Middle frontal gyrus (tissue), 1 donor: ENCODE measurements around the gene UMAD1.

Source experiments
- DNase-seq: peaks from one replicate; pipeline ENCODE4 v3.0.0-alpha.2; 2015; ENCODE audit warnings: low spot score; ENCODE audit errors: extremely low spot score

Gene UMAD1

DNA sequence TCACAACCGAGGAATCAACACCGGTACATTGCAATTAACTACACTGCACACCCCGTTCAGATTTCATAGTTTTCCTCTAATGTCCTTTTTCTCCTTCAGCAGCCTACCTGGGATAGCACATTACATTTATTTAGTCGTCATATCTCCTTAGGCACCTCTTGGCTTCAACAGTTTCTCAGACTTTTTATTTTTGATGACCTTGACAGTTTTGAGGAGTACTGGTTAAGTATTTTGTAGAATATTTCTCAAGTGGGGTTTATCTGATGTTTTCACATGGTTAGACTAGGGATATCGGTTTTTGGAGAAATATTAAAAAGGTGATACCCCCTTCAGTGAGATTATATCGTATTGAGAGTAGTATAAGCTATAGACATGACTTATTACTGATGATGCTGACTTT is 241.0 kb downstream of the UMAD1 start:
- no peak for DNase-seq

DNA sequence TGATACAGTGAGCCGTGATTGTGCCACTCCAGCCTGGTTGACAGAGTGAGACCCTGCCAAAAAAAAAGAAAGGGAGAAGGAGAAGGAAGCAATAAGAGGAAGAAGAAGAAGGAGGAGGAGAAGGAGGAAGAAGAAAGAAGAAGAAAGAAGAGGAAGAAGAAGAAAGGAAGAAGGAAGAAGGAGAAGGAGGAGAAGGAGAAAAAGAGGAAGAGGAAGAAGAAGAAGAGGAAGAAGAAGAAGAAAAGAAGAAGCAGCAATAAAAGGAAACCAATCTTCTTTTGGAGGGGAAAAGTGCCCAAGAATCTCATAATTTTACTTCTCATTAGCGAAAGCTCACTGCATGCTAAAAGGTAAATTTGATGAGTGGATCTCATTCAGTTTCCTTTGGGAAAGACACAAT is 242.3 kb downstream of the UMAD1 start:
- no peak for DNase-seq

DNA sequence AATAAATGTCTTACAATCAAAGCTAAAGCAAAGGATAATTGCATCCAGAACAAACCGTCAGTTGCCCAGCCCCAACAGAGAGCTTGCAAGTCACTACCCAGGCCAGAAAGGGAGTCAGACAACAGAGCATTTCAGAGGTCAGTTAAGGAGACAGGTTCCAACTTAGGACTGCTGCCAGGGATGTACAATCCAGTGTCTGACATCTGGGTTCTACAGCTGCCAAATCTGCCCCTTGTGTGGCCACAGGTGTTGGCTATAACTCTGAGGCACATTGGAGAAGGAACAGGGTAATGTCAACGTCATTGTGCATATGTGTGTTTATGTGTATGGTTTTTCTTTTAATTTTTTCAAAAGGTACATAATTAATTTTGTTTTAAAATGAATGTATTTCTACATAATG is 242.8 kb downstream of the UMAD1 start:
- no peak for DNase-seq

DNA sequence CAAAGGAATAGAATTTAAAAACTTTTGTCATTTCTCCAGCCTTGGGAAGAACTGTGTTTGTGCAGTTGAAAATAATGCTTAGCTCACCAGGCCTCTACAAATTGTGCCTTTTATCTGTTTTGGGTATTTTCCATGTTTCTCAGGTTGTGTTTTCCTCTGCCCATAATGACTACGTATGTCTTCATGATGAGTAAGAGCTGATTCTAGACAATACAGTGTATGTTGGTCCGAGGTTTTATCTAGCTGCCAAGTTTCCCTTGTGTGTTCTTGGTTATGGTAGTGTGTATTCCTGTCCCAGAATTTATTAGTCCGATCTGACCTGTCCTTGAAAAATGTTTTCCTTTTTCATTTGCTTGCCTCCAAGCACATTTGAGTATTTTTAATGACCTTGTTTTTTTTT is 244.3 kb downstream of the UMAD1 start:
- DNase-seq: no peak

DNA sequence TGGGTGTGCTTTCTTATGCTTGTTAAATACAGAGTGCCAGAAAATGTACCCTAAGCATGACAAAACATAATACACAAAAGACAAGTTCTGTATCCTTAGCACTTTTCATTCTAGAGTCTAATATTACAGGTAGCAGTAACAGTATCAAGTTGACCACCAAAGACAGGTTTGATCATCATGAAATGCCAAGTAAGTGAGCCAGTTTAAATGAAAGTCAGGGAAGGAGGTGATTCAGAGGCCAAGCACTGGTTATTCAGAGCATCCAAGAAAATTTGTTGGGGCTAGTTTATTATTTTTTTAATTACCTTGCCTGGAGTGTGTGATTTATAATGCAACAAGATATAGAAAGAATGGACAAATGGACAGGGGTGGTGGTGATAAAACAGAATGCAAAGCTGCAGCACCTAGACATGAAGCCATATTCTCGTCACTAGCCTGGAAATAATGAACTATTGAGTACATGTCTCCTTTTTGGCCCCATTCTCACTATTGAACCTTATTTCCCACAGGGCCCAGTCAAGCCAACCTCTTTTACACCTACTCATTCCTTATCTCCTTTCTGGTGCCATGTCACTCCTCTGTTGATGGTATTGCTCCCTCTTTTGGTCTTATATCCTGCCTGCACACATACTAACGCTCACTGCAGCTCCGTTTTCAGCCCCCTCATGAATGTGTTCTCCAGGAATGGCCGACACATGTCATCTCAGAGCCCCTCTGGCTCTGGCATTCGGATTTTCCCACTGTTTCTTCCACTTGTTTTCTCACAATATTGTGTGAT is 249.4 kb downstream of the UMAD1 start:
- DNase-seq: no peak

DNA sequence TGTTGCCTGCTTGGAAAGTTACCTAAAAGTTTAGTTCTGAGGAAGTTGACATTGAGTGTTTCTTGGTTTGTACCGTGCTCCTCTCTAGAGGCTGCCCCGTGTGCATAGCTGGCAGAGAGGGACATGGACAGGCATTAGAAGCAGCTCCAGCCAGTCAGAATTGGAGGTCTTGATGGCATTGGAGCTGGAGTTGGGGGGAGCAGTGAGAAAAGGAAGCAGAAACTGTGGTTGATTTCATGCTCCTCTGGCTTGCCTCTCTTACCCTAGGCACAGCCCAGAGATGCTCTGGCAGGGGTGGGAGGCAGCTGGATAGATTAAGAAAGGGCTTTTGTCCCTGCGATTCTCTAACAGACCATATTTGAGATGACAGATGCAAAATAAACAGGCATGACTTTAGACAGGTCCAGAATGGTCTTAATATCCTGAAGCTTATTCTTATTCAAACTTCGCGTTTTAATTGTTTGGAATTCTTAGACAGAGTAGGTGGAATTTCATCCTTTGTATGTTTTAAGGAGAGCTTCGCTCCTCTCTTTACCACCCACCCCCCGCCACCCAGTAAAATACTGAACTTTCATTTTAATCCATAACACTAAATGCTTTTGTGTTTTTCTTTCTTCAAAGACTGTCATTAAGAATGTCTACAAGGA is 254.6 kb downstream of the UMAD1 start:
- no peak for DNase-seq

DNA sequence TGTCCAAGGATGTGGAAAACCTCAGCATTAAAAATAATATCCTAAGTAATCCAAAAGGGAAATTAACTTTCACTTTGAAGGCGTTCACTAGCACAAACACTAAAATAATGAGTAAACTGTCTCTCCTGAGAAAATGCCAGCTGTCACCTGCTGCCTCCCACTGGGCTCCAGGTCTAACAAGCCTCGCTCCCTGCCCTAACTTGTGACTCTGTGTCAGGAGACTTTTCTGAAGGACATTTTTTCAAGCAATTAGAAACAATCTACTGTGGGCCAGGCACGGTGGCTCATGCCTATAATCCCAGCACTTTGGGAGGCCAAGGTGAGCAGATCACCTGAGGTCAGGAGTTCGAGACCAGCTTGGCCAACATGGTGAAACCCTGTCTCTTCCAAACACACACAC is 255.2 kb downstream of the UMAD1 start:
- no peak for DNase-seq

DNA sequence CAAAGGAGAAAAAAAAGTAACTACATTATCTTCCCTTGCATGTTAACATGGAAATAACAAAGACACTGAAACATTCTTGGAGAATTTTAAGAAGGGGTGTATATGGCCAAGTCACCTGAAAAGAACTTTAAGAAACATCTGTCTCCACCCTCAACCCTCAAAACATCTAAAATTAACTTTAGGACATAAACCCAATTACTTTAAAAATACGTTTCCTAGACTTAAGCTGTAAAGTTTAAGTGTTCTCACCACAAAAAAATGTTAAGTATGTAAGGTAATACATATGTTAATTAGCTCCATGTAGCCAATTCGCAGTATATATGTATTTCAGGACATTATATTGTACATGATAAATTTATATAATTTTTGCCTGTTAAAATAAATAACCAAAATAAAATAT is 257.0 kb downstream of the UMAD1 start:
- DNase-seq: no peak

DNA sequence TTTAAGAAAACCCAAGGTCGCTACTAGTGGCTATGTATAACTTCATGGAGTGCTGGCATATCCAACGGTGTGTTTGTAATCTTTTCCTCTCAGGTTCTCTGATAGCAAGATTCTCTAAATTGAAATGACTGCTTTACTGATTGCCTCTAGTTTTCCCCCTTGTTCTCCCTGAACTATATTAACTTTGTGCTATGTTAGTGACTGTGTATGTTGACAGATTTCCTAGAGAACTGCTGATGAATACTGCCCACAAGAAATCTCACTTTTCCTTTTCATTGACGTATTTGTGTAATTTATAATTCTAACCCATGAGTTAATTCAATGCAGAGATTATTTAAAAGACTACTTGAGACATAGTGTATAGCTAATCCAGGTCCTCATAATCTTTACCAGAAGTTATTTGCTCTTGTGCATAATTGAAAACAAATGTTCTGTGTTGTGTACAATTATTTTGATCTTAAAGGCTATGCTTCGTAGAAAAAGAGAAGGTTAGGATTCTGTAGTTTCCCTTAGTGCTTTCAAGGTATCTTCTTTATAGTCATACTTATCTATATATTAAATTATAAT is 257.5 kb downstream of the UMAD1 start:
- no peak for DNase-seq

DNA sequence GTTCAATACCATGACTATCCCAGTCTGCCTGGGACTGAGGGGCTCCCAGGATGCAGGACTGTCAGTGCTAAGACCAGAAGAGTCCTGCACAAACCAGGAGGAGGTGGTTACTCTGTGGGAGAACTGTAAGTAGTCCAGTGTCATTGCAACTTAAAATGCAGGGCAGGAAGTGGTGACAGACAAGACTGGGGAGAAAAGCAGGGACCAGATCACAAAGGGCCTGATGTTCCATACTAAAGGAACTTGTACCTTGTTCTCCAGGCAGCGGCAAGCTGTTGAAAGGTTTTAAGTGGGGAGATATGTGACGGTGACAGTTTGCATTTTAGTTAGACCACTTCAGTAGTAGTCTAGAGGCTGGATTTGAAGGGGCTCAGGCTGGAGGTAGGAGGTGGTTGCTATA is 262.3 kb downstream of the UMAD1 start:
- no peak for DNase-seq

DNA sequence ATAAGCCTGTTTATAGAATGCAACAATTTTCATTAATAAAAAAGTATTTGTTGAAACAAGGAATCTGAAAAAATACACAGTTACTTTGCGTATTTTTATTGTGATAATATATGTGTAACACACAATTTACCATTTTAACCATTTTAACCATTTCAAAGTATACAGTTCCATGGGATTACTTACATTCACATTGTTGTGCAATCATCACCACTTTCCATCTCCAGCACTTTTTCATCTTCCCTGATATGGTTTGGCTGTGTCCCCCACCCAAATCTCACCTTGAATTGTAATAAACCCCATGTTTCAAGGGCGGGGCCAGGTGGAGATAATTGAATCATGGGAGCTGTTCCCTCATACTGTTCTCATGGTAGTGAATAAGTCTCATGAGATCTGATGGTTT is 266.8 kb downstream of the UMAD1 start:
- DNase-seq: no peak

DNA sequence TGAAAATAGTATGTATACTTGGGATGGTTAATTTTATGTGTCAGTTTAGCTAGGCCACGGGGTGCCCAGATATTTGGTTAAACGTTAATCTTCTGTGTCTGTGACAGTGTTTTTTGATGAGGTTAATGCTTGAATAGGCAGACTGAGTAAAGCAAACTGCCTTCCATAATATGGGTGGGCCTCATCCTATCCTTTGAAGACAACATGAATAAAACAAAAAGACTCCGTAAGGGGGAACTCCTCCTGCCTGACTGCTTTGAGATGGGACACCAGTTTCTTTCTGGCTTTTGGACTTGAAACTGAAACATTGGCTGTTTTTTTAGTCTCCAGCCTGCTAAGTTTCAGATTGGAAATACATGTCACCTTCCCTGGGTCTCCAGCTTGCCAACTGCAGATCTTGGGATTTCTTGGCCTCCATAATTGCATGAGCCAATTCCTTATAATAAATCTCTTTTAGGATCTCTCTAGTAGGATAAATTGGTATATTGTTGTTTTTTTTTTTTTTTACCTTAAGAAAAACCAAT is 268.1 kb downstream of the UMAD1 start:
- DNase-seq: no peak

DNA sequence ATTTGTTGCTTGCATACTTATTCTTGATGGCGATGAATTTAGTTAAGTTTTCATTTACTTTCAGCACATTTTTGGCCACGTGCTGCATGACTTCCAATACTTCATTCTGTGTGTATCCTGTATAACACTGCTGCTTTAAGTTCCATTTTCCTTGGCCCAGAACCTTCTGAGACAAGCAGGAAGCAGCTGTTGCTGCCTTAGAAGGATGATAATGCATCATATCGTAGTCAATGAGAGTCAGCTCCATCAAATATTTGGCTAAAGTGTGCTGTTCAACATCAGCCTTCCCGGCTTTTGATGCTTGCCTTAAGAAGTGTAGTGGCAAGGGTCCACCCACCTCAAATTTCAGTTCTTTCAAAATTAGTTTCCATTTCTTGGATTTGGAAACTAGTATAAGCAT is 268.8 kb downstream of the UMAD1 start:
- DNase-seq: no peak

DNA sequence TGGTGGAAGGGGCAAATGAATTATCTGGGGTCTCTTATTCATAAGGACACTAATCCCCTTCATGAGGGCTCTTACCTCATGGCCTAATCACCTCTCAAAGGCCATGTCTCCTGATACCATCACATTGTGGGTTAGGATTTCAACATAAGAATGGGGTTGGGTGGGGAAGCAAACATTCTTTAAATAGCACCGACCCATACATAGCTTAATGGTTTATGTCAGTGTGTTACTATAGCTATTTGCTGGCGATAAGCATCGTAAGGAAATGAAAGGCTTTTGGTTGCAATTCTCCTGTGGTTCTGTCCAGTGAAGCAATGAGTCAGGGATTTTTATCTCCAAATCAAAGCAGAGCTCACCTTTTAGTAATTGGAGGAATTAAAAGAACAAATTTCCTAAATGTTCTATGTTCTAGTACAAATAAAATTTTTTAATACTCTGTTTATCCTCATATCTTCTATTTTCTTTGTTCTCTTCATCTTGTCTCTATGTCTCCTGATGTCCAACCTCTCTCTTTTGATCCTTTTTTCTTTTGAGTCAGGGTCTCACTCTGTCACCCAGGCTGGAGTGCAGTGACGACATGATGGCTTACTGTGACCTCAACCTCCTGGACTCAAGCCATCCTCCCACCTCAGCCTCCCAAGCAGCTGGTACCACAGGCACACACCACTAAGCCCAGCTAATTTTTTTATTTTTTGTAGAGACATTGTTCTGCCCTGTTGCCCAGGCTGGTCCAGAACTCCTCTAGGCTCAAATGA is 271.0 kb downstream of the UMAD1 start:
- DNase-seq: no peak

DNA sequence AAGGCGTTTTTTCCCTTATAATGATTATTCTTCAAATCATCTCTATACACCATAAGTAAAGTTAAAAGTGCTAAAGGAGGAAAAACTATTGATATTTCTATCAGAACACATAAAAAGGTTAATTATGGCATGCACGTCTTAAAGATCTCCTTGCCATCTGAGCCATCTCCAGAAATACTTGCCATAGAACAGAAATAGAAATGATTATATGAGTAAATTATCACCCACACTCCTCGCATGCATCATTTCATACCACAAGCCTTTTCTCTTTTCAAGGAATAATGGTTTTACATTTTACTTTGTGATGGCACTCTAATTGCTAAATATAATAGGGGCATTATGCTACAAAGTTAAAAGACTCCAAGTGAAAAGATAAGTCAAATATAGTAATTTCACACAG is 272.4 kb downstream of the UMAD1 start:
- DNase-seq: no peak

DNA sequence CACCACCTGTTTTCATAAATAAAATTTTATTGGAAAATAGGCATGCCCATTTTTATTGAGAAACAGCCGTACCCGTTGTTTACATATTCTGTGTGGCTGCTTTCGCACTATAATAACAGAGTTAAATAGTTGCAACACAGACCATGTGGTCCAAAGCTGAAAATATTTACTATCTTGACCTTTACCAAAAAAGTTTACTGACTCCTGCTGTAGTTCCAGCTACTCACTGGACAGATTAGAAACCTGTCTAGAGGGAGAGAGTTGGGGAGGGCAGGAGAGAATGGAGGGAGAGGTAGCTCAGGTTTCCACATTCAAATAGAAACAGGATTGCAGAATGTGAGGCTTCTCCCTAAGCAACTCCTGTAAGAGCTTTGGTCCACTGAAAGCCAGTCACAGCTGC is 273.0 kb downstream of the UMAD1 start:
- DNase-seq: no peak

DNA sequence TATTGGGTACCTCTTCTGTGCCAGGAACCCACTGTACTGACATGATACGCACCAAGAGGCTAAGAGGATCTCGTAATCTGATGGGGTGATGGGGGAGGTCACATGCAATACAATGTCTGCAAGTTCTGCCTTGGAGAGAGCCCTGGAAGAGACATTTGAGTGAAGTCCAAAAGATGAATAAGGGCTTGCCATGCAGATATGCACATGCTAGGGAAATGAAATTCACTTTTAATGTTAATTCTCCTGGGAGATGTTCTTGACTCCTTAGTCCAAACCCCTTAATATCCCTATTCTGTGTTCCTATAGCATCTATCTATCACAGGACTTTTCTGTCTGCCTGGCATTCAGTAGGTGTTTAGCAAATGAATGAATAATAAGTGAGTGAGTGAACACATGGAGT is 274.0 kb downstream of the UMAD1 start:
- no peak for DNase-seq

DNA sequence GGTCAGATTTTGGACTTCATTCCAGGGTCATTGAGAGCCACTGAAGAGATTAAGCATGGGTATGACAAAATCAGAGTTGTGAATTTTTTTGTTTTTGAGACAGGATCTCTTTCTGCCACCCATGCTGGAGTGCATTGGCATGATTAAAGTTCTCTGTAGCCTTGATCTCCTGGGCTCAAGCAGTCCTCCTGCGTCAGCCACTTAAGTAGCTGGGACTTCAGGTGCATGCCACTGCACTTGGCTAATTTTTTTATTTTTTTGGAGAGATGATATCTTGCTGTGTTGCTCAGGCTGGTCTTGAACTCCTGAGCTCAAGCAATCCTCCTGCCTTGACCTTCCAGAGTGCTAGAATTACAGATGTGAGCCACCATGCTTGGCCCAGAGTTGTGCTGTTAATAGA is 275.5 kb downstream of the UMAD1 start:
- DNase-seq: no peak

DNA sequence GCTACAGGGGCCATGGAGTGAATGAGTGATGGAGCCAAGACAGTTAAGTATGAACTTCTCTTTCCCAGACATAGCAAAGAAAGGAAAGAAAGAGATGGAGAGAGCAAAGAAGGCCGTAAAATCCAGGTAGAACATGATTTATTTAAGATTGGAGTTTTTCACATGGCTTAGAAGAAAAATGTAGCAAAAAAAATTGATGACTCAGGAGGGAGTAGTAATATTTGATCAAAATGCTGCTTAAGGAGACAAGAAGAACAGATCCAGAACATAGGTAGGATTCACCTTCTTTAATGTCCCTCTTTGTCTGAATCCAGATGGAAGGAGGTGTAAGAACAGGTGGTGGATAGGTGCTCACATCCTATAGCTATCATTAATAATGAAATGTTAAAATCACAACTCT is 277.0 kb downstream of the UMAD1 start:
- DNase-seq: no peak

DNA sequence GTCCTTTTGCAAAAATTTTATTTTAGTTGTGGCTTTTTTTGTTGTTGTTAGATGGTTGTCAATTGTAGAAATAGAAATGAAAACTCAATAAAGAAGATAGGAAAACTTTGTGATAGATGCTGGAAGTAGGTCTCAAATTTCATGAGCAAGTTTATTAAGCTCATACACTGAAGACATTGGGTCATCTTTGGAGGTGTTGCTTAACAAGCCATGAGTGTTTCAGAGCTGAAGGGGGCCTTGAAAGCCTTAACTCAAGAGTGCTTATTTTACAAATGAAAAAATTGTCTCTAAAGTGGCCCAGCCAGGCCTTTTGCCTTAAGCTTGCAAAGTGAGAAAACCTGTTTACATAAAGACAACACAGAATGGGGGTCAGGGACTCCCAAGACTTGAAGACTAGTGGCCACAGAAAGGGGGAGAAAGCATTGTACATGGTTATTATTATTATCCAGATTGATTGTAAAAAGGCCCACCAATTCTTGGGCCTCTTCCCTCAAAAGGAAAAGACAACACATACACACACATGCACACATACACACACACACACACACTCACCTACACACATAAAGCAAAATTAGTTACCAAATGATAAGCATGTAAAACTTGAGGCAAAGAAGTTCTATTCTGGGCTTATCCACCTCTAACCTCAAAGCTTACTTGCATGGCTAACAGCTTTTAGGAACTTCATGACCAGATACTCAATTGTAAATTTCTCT is 278.3 kb downstream of the UMAD1 start:
- DNase-seq: no peak

DNA sequence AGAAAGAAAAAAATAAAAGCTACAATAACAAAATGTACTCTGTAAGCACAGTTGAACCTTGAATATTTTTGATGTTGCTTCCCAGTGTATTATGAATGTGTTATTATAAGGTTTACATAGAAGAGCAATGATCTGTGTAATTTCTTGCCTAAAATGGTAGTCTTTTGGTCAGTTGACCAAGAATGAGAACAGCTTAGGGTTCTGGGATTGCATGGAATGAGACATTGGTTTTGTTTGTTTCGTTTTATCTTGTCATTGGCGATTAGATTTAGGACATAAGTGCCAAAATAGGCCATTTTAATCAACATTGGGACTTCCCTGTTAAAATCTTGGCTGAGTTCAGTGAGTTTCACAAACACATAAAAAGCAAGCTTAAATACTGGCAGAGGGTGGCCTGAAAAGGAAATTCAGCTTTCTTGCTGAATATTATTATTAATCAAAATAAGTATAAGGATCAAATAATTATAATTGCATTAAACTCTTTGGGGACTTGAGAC is 278.9 kb downstream of the UMAD1 start:
- DNase-seq: no peak
